Myocyte (in vitro differentiated cells): ENCODE measurements around the gene DNAJB2. TPM values are rescaled to one million over a fixed set of nuclear protein-coding genes. Genes with fewer than 3 reads are reported as not detected.
A peak's percentile ranks its signal among the peaks of the same experiment; 100 is the strongest.
"Not testable (repeated sequence)": the region's sequence is repeated elsewhere in the genome, so short reads cannot be mapped to it uniquely, and the experiment has no call there.

Source experiments
- DNase-seq: peaks from one replicate; pipeline ENCODE4 v3.0.0-alpha.2; 2012; ENCODE audit warnings: low read depth
- total RNA-seq: library from RNA; depleted of rRNA; stranded (reverse); fragments of >200 nt; gene quantifications from 2 replicates; pipeline ENCODE4 v1.2.3, GENCODE V29; 2014

Gene DNAJB2
- total RNA-seq, 1 donor from 2014 or later, result 40.1 TPM

- DNase-seq, result no peak
Measured at GRCh38 chr2:219284501-219285372, 5.6 kb downstream of the DNAJB2 start.

DNA sequence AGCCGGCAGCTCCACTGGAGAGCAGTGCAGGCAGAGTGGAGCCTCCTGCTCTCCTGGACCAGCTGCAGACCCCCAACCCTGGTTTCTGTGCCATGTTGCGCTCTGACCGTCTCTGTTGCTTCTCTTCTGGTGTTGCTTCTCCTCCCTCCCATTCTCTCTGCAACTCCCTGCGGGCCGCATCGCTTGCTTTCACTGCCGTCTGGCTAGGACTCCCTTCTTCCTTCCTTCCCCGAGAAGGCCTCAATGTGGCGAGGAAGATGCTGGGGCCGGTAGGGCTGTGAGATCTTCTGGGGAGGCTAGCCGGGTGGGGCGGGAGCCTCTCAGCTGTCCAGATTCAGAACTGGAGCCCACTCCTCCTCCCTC, 6.2 kb downstream of the DNAJB2 start:
- DNase-seq, result no peak

- peak; percentile 65 for DNase-seq
Measured at GRCh38 chr2:219285894-219286425, 6.8 kb downstream of the DNAJB2 start.

- DNase-seq, result peak; percentile 89
Measured at GRCh38 chr2:219286436-219287115, 7.4 kb downstream of the DNAJB2 start.

DNA sequence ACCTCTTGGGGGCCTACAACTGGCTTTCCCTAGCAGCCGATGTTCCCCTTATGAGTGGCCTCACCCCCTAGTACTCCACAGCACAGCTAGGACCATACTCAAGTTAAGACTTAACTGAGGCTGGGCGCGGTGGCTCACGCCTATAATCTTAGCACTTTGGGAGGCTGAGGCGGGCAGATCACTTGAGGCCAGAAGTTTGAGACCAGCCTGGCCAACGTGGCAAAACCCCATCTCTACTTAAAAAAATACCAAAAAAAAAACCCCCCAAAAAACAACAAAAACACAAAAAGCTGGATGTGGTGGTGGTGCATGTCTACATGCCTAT, 7.9 kb downstream of the DNAJB2 start:
- not testable (repeated sequence) for DNase-seq

DNA sequence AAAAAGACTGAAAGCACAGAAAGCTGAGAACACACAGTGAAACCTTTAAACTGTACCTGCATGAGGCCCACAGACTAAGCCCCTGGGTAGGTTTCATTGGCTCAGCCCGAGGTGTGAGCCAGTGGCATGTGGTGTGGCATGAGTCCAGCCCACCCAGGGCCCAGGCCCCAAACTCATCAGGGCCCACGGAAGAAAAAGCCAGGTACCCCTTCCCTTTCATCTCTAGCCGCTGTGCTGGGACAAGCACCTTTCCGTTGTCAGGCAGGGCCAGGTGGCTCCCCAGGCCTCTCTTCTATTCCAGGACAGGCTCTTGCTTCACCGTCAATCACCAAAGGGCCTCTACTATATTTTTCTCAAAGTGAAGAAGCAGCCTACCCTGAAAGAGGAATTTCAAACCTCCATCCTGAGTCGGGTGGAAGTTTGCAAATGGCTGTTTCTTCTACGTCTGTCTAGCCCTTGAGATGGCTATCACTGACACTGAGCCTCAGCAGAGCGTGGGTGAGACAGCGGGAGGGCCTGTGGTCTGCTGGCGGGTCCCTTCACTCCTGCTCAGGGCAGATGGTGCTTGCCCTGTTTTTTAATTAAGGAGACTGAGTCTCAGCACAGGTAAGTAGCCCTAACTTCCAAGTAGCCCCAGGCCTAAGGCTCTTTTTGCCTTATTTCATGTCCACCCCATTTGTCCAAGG, 8.6 kb downstream of the DNAJB2 start:
- no peak for DNase-seq

DNA sequence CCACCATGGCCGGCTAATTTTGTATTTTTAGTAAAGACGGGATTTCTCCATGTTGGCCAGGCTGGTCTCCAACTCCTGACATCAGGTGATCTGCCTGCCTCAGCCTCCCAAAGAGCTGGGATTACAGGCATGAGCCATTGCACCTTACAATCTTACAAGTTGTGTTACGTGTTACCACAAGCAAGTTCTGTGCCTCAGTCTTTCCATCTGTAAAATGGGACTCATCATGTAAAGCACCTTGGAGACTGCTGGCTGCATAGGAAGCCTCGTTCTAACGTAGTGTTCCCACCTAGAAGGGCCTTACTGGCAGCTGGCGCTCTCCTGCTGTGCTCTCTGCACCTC, 10.0 kb downstream of the DNAJB2 start:
- no peak for DNase-seq

- DNase-seq, result peak; percentile 82
Measured at GRCh38 chr2:219289537-219290361, 10.6 kb downstream of the DNAJB2 start.

GRCh38 chr2:219290381-219291171, 11.4 kb downstream of the DNAJB2 start:
- DNase-seq, result no peak

- no peak for DNase-seq
Measured at GRCh38 chr2:219291394-219291793, 12.2 kb downstream of the DNAJB2 start.

DNA sequence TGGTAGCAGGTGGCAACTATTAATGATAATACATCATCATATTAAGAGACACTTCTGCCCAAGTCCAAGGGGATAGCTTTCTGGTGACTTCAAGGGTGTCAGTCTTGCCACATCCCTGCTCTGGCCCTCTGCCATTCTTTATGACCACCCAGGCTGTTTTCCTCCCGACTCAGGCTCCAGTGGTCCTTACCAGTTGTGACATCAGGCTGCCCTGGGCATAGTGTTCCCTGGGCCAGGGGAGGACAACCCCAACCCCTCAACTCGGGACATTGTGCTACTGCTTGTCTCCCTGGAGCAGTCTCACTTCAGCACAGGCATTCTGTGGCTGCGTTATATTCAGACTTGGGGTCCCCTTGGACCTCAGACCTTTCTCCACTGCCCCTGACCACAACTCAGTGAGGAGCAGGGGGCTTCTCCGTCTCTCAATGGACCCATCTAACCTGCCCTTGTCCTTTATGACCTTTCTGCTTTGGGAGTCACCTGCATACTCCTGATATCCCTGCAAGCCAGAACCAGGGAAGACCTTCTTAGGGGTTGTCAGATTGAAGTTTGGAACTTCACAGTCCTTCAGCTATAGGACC, 12.8 kb downstream of the DNAJB2 start:
- DNase-seq, result no peak

GRCh38 chr2:219292616-219293015, 13.4 kb downstream of the DNAJB2 start:
- DNase-seq, result no peak

- peak; percentile 38 for DNase-seq
Measured at GRCh38 chr2:219293736-219294231, 14.6 kb downstream of the DNAJB2 start.

GRCh38 chr2:219294356-219295351, 15.5 kb downstream of the DNAJB2 start:
- peak; percentile 77 for DNase-seq

DNA sequence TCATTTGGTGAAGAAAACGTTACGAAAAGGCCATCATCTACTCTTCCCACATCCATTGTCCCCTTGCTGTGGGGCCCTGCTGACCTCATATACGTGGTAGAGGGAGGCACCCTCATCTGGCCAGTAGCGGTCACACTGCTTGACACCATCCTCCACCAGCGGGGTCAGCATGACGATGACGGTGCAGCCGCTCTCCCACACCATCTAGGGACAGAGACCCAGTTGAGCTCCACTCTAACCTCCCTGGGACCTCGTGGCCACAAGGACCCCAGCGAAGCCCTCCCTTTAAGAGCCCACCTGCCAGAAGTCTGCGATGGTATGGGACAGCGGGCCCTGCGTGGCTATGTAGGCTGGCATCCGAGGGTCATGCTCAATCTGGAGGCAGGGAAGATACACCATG, 17.0 kb downstream of the DNAJB2 start:
- no peak for DNase-seq

DNA sequence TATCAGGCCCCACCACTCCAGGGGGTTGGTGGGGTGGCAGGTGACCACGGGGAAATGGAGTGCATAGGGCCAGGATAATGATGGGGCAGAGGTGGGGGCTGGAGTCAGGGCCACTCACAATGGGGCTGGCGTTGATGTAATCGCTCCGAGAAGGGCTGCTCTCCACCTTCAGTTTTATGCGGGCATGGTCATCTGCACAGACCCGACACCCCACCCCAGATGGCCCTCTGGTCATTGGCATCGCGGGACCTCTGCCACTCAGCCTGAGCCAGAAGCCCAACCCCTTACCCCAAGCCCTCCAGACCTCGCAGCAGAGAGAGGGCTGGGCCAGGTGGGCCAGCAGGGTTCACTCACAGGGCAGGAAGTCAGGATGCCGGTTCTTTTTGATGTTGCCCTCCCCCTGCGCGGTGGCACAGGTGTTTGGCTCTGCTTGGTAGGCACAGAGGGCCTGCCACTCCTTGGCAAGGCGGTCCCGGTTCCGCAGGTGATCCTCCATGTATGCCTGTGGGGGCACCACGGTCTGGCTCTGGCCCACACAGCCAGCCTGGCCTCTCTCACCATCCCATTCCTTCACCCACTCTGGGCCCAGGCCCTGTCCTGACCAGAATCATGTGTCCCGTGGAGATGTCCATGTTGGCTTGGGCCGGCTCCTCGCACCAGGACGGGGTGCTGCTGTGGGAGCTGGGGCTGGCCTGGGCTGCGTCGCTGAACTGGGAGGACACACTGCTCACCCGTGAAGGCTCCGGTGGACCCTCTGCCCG, 17.6 kb downstream of the DNAJB2 start:
- DNase-seq, result no peak

- DNase-seq, result no peak
Measured at GRCh38 chr2:219297766-219298456, 18.7 kb downstream of the DNAJB2 start.
